Endodermal cell (in vitro differentiated cells): ENCODE measurements around the gene MAPKAPK3. TPM values are rescaled to one million over a fixed set of nuclear protein-coding genes. Genes with fewer than 3 reads are reported as not detected.

Experiments used
- DNase-seq: peaks from one replicate; pipeline ENCODE4 v3.0.0-alpha.2; 2017
- H3K27ac ChIP-seq: 2 replicates; pipeline ENCODE4 v1.5.1; 2013; ENCODE audit warnings: mild to moderate bottlenecking, low read depth, low read length, moderate library complexity
- H3K27me3 ChIP-seq: 2 replicates; pipeline ENCODE4 v1.6.1; 2013; ENCODE audit warnings: mild to moderate bottlenecking, low read length, moderate library complexity; ENCODE audit not compliant: insufficient read depth, control insufficient read depth, poor library complexity, severe bottlenecking
- H3K36me3 ChIP-seq: 2 replicates; pipeline ENCODE4 v1.7.0; 2013; ENCODE audit warnings: mild to moderate bottlenecking, low read length, moderate library complexity; ENCODE audit not compliant: control insufficient read depth, insufficient read depth
- H3K4me1 ChIP-seq: one replicate; pipeline ENCODE4 v1.7.0; 2013; ENCODE audit warnings: low read length; ENCODE audit not compliant: control insufficient read depth, insufficient read depth
- H3K4me3 ChIP-seq: 2 replicates; pipeline ENCODE4 v1.5.1; 2013; ENCODE audit warnings: mild to moderate bottlenecking, low read length, moderate library complexity
- H3K9ac ChIP-seq: 2 replicates; pipeline ENCODE4 v1.6.1; 2013; ENCODE audit warnings: mild to moderate bottlenecking, low read length, moderate library complexity; ENCODE audit not compliant: poor library complexity, severe bottlenecking; ENCODE audit errors: extremely low read depth
- H3K9me3 ChIP-seq: 2 replicates; pipeline ENCODE4 v1.6.1; 2013; ENCODE audit warnings: mild to moderate bottlenecking, low read length, moderate library complexity; ENCODE audit not compliant: control insufficient read depth
- H3K27ac Mint-ChIP-seq: 2 replicates; pipeline ENCODE4 v1.8.0; 2020; ENCODE audit warnings: mixed read lengths
- H3K27me3 Mint-ChIP-seq: 2 replicates; pipeline ENCODE4 v1.8.0; 2021; ENCODE audit warnings: mild to moderate bottlenecking, mixed read lengths; ENCODE audit not compliant: insufficient read depth
- H3K36me3 Mint-ChIP-seq: 2 replicates; pipeline ENCODE4 v1.8.0; 2020; ENCODE audit warnings: low read depth, mixed read lengths
- H3K4me1 Mint-ChIP-seq: 2 replicates; pipeline ENCODE4 v1.8.0; 2020; ENCODE audit warnings: mixed read lengths
- H3K4me3 Mint-ChIP-seq: 2 replicates; pipeline ENCODE4 v1.8.0; 2020; ENCODE audit warnings: mild to moderate bottlenecking, moderate library complexity, mixed read lengths
- H3K9me3 Mint-ChIP-seq: 2 replicates; pipeline ENCODE4 v1.8.0; 2020; ENCODE audit warnings: mild to moderate bottlenecking, mixed read lengths
- CTCF ChIP-seq: fragments of 200-600 bp; sonication (generic); conservative IDR thresholded peaks from 2 replicates; pipeline ENCODE4 v1.5.0; 2021; ENCODE audit warnings: antibody characterized with exemption, mild to moderate bottlenecking
- WGBS, 2 experiments: methylation state at CpG; one replicate each; pipeline versions ENCODE4 v1.1.5 to v1.1.7; 2013; ENCODE audit warnings: missing lambda C conversion rate in 2 of 2, mixed read lengths in 1 of 2; ENCODE audit not compliant: insufficient coverage in 1 of 2, insufficient read length in 1 of 2; 5-methylcytosine and 5-hydroxymethylcytosine counted together
- total RNA-seq, 2 donors: library from RNA; stranded (reverse); fragmentation: NEBNext Ultra II Directional in 1 of 2; extraction: Animal tissue kit (Norgen Biotek cat#: 25700) in 1 of 2; gene quantifications; 2 replicates in 1 of 2; 3 replicates in 1 of 2; pipeline ENCODE4 v1.2.1, GENCODE V29; 2021

Gene MAPKAPK3
- total RNA-seq, 2 donors from 2014 or later, result 37.2 to 39.7 TPM

- H3K9ac ChIP-seq, result no peak overlapping the region
- H3K27me3 Mint-ChIP-seq, result no peaks in the 10 kb centered on the region
- H3K36me3 Mint-ChIP-seq, result peaks cover 4% of the 10 kb centered on the region
- WGBS, 2 experiments, result 89% methylated on average over 1 of the region's 1 CpG; no CpG with 5 or more reads in 1 of the 2 experiments
- no peak overlapping the region for H3K4me3 Mint-ChIP-seq
- TF ChIP-seq CTCF, result no peak
- H3K36me3 ChIP-seq, result peaks cover 12% of the 10 kb centered on the region
- no peaks in the 10 kb centered on the region for H3K27me3 ChIP-seq
- DNase-seq, result no peak
- H3K27ac Mint-ChIP-seq, result no peak overlapping the region
- H3K27ac ChIP-seq, result no peak overlapping the region
- H3K4me3 ChIP-seq, result no peak overlapping the region
- no peaks in the 10 kb centered on the region for H3K4me1 ChIP-seq
- peaks cover 2% of the 10 kb centered on the region for H3K4me1 Mint-ChIP-seq
- no peaks in the 10 kb centered on the region for H3K9me3 Mint-ChIP-seq
- no peaks in the 10 kb centered on the region for H3K9me3 ChIP-seq
Measured at GRCh38 chr3:50574444-50574831, 42.5 kb upstream of the MAPKAPK3 start.

- Mint-ChIP-seq H3K4me1 (no peaks in the 10 kb centered on the region), H3K27me3 (no peaks in the 10 kb centered on the region), H3K4me3 (no peak overlapping the region), H3K27ac (no peak overlapping the region), H3K9me3 (no peaks in the 10 kb centered on the region), H3K36me3 (peaks cover 4% of the 10 kb centered on the region)
- Histone ChIP-seq H3K36me3 (peaks cover 12% of the 10 kb centered on the region), H3K27ac (no peak overlapping the region), H3K4me3 (no peak overlapping the region), H3K27me3 (no peaks in the 10 kb centered on the region), H3K9me3 (no peaks in the 10 kb centered on the region), H3K4me1 (no peaks in the 10 kb centered on the region), H3K9ac (no peak overlapping the region)
- no peak for DNase-seq
- 93 to 97% methylated on average over 6 of the region's 6 CpGs for WGBS, 2 experiments
- no peak for TF ChIP-seq CTCF
Measured at GRCh38 chr3:50575372-50575771, 41.6 kb upstream of the MAPKAPK3 start.

GRCh38 chr3:50577348-50577747 is 39.6 kb upstream of the MAPKAPK3 start:
- no peak overlapping the region for H3K9ac ChIP-seq
- Mint-ChIP-seq H3K4me1 (no peaks in the 10 kb centered on the region), H3K27ac (no peak overlapping the region), H3K9me3 (no peaks in the 10 kb centered on the region), H3K27me3 (no peaks in the 10 kb centered on the region), H3K4me3 (no peak overlapping the region), H3K36me3 (peaks cover 6% of the 10 kb centered on the region)
- WGBS, 2 experiments, result 87% methylated on average over 2 of the region's 2 CpGs; no CpG with 5 or more reads in 1 of the 2 experiments
- no peaks in the 10 kb centered on the region for H3K27me3 ChIP-seq
- H3K36me3 ChIP-seq, result peaks cover 23% of the 10 kb centered on the region
- no peak overlapping the region for H3K4me3 ChIP-seq
- no peak for DNase-seq
- TF ChIP-seq CTCF, result no peak
- no peak overlapping the region for H3K27ac ChIP-seq
- H3K4me1 ChIP-seq, result no peaks in the 10 kb centered on the region
- no peaks in the 10 kb centered on the region for H3K9me3 ChIP-seq
